ENCODE results near the gene SLC30A9.

Gene SLC30A9

DNA sequence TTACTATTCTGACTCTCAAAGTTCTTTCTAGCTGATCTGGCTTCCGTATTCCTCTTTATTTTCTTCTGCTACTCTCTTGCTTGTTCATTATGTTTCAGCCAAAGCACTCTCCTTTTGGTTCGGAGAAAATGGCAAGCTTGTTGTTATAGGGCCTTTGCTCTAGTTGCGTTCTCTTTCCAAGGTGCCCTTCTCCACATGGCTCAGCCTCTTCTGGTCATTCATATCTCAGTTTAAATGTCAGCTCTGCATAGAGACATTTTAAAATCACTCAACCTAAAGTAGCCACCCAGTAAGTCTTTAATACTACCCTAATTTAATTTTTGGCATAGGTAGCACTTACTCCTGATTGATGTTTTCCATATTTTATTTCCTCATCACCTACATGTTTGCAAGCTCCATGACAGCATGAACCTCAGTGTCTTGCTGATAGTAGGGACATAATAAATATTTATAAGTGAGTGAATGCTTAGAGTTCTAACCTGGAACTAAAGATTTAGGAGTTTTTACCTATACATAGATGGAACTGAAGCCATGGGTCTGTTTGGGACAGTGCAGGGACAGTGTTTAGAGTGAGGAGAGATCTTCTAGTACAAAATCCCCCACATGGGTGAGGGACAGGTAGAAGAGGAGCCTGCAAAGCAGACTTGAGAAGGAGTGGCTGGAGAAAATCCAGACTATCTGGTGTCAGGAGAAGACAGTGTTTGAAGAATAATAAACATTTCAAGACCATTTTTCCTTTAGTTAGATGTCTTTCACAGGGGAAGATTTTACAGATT lies 17.9 kb downstream of the SLC30A9 start:
- Histone ChIP-seq H3K27me3 (ENCODE audit: control insufficient read depth, insufficient read depth, low read length) (no peaks in the 10 kb centered on the region), H3K4me3 (ENCODE audit: low read length) (no peak overlapping the region), H3K27ac (ENCODE audit: low read length) (no peak overlapping the region), H3K9ac (ENCODE audit: low read length) (no peak overlapping the region), H3K4me1 (ENCODE audit: control insufficient read depth, low read depth, low read length) (no peaks in the 10 kb centered on the region), H3K9me3 (ENCODE audit: control insufficient read depth, low read depth, low read length) (no peaks in the 10 kb centered on the region), H3K36me3 (ENCODE audit: control insufficient read depth, low read depth, low read length) (peaks cover 9% of the 10 kb centered on the region)

DNA sequence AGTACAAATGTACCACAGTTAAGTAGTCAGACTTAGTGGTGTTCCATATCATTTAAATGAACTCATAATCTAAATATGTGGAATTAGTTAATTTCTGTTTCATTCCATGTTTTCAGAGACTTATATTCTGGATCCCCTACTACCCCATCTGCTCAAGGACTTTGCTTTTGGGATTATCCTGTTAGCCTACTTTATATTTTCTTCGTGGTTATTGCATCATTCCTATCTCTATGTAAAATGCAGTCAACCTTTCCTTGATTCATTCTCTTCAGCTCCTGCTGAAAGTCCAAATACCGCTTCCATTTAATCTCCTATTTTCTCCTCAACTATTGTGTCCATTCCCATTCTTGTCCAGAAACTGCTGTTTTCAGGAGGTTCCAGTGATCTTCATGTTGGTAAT lies 25.1 kb downstream of the SLC30A9 start:
- H3K36me3 ChIP-seq (ENCODE audit: control insufficient read depth, low read depth, low read length): peaks cover 3% of the 10 kb centered on the region
- H3K4me1 ChIP-seq (ENCODE audit: control insufficient read depth, low read depth, low read length): no peaks in the 10 kb centered on the region
- H3K27ac ChIP-seq (ENCODE audit: low read length): no peak overlapping the region
- no peak overlapping the region for H3K4me3 ChIP-seq (ENCODE audit: low read length)
- no peaks in the 10 kb centered on the region for H3K9me3 ChIP-seq (ENCODE audit: control insufficient read depth, low read depth, low read length)
- no peak overlapping the region for H3K9ac ChIP-seq (ENCODE audit: low read length)
- no peaks in the 10 kb centered on the region for H3K27me3 ChIP-seq (ENCODE audit: control insufficient read depth, insufficient read depth, low read length)

DNA sequence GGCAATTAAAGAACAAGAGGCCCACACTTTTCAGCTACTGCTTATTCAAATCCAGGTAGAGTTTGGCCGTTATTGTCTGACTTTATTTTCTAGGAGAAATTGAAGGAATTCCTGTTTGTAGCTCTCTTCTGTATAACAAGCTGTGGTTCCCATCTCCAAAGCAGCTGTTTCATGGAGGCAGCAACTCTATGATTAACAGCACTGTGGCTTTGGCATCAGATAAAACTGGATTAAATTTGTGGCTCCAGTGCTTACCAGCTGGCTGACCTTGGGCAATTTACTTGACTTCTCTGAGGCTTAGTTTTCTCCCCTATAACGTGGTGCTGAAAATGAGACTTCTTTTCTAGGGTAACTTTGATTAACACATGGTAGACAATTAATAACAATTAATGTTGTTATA lies 28.1 kb downstream of the SLC30A9 start:
- Histone ChIP-seq H3K9ac (ENCODE audit: low read length) (no peak overlapping the region), H3K9me3 (ENCODE audit: control insufficient read depth, low read depth, low read length) (no peaks in the 10 kb centered on the region), H3K27ac (ENCODE audit: low read length) (no peak overlapping the region), H3K4me3 (ENCODE audit: low read length) (no peak overlapping the region), H3K27me3 (ENCODE audit: control insufficient read depth, insufficient read depth, low read length) (no peaks in the 10 kb centered on the region), H3K4me1 (ENCODE audit: control insufficient read depth, low read depth, low read length) (no peaks in the 10 kb centered on the region), H3K36me3 (ENCODE audit: control insufficient read depth, low read depth, low read length) (peaks cover 15% of the 10 kb centered on the region)

DNA sequence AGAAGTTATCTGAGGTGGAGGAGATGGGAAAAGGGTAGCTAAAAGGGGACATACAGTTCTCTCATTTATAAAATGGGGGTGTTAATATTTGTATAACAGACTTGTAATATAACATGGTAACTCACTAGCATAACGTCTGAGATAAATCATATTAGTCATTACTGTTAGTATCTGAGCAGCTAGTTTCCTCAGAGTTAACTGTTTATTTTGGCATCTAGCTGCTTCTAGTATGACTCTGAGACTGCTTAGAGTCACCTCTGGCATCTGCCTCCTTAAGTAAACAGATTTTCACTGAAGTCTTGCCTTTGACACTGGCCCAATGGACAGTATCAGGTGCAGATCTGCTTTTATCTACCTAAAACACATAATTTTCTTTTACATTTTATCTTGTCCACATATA lies 58.1 kb downstream of the SLC30A9 start:
- Histone ChIP-seq H3K36me3 (ENCODE audit: control insufficient read depth, low read depth, low read length) (peaks cover 10% of the 10 kb centered on the region), H3K9me3 (ENCODE audit: control insufficient read depth, low read depth, low read length) (no peaks in the 10 kb centered on the region), H3K9ac (ENCODE audit: low read length) (no peak overlapping the region), H3K4me3 (ENCODE audit: low read length) (no peak overlapping the region), H3K27ac (ENCODE audit: low read length) (no peak overlapping the region), H3K27me3 (ENCODE audit: control insufficient read depth, insufficient read depth, low read length) (no peaks in the 10 kb centered on the region), H3K4me1 (ENCODE audit: control insufficient read depth, low read depth, low read length) (no peaks in the 10 kb centered on the region)

DNA sequence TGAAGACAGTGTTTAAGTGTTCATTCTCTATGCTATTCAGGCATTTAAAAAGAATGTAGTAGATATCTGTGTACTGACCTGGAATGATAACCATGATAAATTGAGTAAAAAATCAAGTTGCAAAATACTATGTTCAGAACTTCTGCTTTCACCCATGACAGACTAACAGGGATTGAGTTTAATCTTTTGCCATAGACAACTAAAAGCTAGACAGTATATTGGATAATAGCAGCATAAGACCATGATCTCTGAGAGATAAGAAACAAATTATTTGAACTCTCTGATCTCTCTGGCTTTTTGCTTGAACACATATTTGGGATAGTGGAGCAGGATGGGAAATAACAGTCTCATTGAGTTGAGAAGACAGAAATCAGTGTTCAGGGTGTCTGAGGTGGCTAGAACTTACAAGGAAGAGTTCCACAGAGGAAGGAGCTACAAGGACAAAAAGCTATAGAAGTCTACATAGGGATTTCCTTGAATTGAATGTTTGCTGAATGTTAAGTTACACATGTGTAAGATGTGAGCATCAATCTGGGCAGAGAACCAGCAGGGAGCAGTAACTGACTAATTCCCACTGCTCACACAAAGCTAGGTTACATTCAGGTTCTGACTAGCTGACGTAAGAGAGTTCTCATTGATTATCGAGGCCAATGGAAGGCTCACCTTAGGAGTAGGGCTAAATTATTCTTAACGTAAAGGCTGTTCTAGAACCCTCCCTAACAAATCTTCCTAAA lies 60.4 kb downstream of the SLC30A9 start:
- no peak overlapping the region for H3K9ac ChIP-seq (ENCODE audit: low read length)
- no peaks in the 10 kb centered on the region for H3K9me3 ChIP-seq (ENCODE audit: control insufficient read depth, low read depth, low read length)
- H3K27me3 ChIP-seq (ENCODE audit: control insufficient read depth, insufficient read depth, low read length): no peaks in the 10 kb centered on the region
- H3K4me3 ChIP-seq (ENCODE audit: low read length): no peak overlapping the region
- H3K36me3 ChIP-seq (ENCODE audit: control insufficient read depth, low read depth, low read length): peaks cover 13% of the 10 kb centered on the region
- H3K27ac ChIP-seq (ENCODE audit: low read length): no peak overlapping the region
- no peaks in the 10 kb centered on the region for H3K4me1 ChIP-seq (ENCODE audit: control insufficient read depth, low read depth, low read length)

GRCh38 chr4:42066402-42066801 lies 76.1 kb downstream of the SLC30A9 start:
- Histone ChIP-seq H3K9me3 (ENCODE audit: control insufficient read depth, low read depth, low read length) (no peaks in the 10 kb centered on the region), H3K4me1 (ENCODE audit: control insufficient read depth, low read depth, low read length) (no peaks in the 10 kb centered on the region), H3K4me3 (ENCODE audit: low read length) (no peak overlapping the region), H3K27me3 (ENCODE audit: control insufficient read depth, insufficient read depth, low read length) (no peaks in the 10 kb centered on the region), H3K27ac (ENCODE audit: low read length) (no peak overlapping the region), H3K36me3 (ENCODE audit: control insufficient read depth, low read depth, low read length) (peaks cover 6% of the 10 kb centered on the region), H3K9ac (ENCODE audit: low read length) (no peak overlapping the region)

DNA sequence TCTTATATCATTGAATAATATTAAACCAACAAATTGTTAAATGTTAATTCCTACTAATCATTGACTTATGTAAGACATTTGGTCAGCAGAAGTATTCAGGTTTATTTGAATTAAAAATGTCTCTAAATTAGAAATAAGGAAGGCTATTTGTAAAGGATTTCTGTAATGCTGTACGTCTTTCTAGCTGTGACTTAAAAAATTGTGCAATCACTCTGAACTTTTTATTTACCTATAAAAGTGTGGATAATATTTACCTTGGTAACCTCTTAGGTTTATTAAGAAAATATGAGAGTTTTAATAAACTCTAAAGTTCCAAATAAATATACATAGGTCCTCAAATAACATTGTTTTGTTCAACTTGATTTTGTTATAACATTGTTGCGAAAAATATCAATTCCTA lies 76.9 kb downstream of the SLC30A9 start:
- H3K36me3 ChIP-seq (ENCODE audit: control insufficient read depth, low read depth, low read length): peaks cover 6% of the 10 kb centered on the region
- H3K27me3 ChIP-seq (ENCODE audit: control insufficient read depth, insufficient read depth, low read length): no peaks in the 10 kb centered on the region
- H3K4me3 ChIP-seq (ENCODE audit: low read length): no peak overlapping the region
- no peaks in the 10 kb centered on the region for H3K9me3 ChIP-seq (ENCODE audit: control insufficient read depth, low read depth, low read length)
- H3K27ac ChIP-seq (ENCODE audit: low read length): no peak overlapping the region
- no peaks in the 10 kb centered on the region for H3K4me1 ChIP-seq (ENCODE audit: control insufficient read depth, low read depth, low read length)
- H3K9ac ChIP-seq (ENCODE audit: low read length): no peak overlapping the region

- H3K36me3 ChIP-seq (ENCODE audit: control insufficient read depth, low read depth, low read length): peaks cover 6% of the 10 kb centered on the region
Measured at GRCh38 chr4:42070463-42070862, 80.1 kb downstream of the SLC30A9 start.

DNA sequence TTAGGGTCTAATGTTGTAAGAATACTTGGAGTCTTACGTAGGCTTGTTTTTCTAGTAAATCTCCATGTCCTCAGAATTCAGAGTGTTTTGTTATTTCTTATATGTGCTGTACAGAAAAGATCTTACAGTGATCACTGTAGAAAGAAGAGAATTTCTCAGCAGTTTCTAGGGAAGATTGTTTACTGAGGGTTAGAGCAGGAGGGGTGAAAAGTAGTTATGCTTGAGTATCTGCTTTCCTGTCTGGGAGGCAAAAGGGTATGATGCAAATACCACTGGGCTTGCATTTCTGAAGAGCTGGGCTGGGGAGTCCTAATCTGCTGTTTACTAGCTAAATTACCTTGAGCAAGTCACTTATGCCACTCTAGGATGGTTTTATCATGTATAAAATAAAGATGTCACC lies 84.0 kb downstream of the SLC30A9 start:
- Histone ChIP-seq H3K27ac (ENCODE audit: low read length) (no peak overlapping the region), H3K27me3 (ENCODE audit: control insufficient read depth, insufficient read depth, low read length) (no peaks in the 10 kb centered on the region), H3K36me3 (ENCODE audit: control insufficient read depth, low read depth, low read length) (peaks cover 11% of the 10 kb centered on the region)

More at GRCh38 chr4:42070463-42070862, 80.1 kb downstream of the SLC30A9 start:
- Histone ChIP-seq H3K27ac (ENCODE audit: low read length) (no peak overlapping the region), H3K4me3 (ENCODE audit: low read length) (no peak overlapping the region), H3K27me3 (ENCODE audit: control insufficient read depth, insufficient read depth, low read length) (no peaks in the 10 kb centered on the region), H3K4me1 (ENCODE audit: control insufficient read depth, low read depth, low read length) (no peaks in the 10 kb centered on the region), H3K9me3 (ENCODE audit: control insufficient read depth, low read depth, low read length) (no peaks in the 10 kb centered on the region), H3K9ac (ENCODE audit: low read length) (no peak overlapping the region)

DNA sequence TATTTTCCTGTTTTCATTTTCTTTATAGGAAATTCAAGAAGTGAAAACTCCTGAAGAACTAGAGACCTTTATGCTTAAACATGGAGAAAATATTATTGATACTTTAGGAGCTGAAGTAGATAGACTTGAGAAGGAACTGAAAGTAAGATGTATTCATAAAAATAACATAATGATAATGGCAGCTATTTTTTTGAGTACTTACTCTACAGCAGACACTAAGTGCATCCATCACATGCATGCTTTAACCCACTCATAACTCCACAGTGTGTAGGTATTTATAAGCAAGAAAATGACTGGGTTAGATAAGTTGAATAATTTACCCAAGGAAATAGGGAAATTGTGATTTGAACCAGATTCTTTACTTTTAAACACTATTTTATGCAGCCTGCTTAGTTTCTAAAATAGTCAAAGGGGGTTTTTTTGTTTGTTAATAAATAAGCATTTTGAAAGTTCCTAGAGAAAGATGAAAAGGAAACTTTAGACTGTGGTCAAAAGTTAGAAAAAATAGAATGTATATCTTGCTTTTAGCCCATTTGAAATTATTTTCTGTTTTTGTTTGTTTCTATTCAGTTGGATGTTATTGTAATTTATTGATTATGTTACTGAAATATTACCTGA lies 88.0 kb downstream of the SLC30A9 start:
- Histone ChIP-seq H3K9me3 (ENCODE audit: control insufficient read depth, low read depth, low read length) (no peaks in the 10 kb centered on the region), H3K27ac (ENCODE audit: low read length) (no peak overlapping the region), H3K27me3 (ENCODE audit: control insufficient read depth, insufficient read depth, low read length) (no peaks in the 10 kb centered on the region), H3K4me1 (ENCODE audit: control insufficient read depth, low read depth, low read length) (no peaks in the 10 kb centered on the region), H3K36me3 (ENCODE audit: control insufficient read depth, low read depth, low read length) (peaks cover 12% of the 10 kb centered on the region), H3K9ac (ENCODE audit: low read length) (no peak overlapping the region), H3K4me3 (ENCODE audit: low read length) (no peak overlapping the region)

More for the DNA sequence above, 84.0 kb downstream of the SLC30A9 start:
- Histone ChIP-seq H3K9ac (ENCODE audit: low read length) (no peak overlapping the region), H3K9me3 (ENCODE audit: control insufficient read depth, low read depth, low read length) (no peaks in the 10 kb centered on the region), H3K4me3 (ENCODE audit: low read length) (no peak overlapping the region), H3K4me1 (ENCODE audit: control insufficient read depth, low read depth, low read length) (no peaks in the 10 kb centered on the region)

DNA sequence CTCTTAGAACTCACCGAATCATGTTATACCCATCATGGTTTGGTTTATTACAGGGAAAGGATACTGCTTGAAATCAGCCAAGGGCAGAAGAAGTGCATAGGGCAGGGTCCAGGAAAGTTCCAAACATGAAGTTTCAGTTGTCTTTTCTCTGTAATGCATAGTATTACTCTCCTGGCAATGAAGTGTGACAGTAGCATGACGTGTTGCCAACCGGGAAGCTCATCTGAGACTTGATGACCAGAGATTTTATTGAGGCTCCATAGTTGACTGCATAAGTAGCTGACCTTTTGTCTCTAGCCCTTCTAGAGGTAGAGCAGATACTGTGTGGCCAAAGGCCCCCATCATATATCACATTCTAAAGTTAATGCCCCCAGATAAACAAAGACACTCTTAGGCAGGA lies 90.0 kb downstream of the SLC30A9 start:
- Histone ChIP-seq H3K4me1 (ENCODE audit: control insufficient read depth, low read depth, low read length) (no peaks in the 10 kb centered on the region), H3K27ac (ENCODE audit: low read length) (no peak overlapping the region)

More for the DNA sequence above, 90.0 kb downstream of the SLC30A9 start:
- no peaks in the 10 kb centered on the region for H3K9me3 ChIP-seq (ENCODE audit: control insufficient read depth, low read depth, low read length)
- no peak overlapping the region for H3K9ac ChIP-seq (ENCODE audit: low read length)
- H3K4me3 ChIP-seq (ENCODE audit: low read length): no peak overlapping the region
- no peaks in the 10 kb centered on the region for H3K27me3 ChIP-seq (ENCODE audit: control insufficient read depth, insufficient read depth, low read length)
- peaks cover 12% of the 10 kb centered on the region for H3K36me3 ChIP-seq (ENCODE audit: control insufficient read depth, low read depth, low read length)

Measured in iPS-18a (cell line).